Ovary (tissue), 9 donors: Measurements from ENCODE around the gene TTC7B. TPM values are rescaled to one million over a fixed set of nuclear protein-coding genes. Genes with fewer than 3 reads are reported as not detected.

Experiments used
- DNase-seq, 5 donors: peaks; one replicate each; pipeline ENCODE4 v3.0.0-alpha.2; 2019 to 2020
- H3K27ac ChIP-seq, 2 donors: fragments of 200-600 bp; one replicate each; pipeline versions ENCODE4 v1.5.1 to v1.8.0; 2019 to 2022
- H3K27me3 ChIP-seq: fragments of 200-600 bp; one replicate; pipeline ENCODE4 v1.8.0; 2022
- H3K36me3 ChIP-seq: fragments of 200-600 bp; sonication (generic); one replicate; pipeline ENCODE4 v1.5.1; 2019
- H3K4me1 ChIP-seq: one replicate; pipeline ENCODE4 v1.8.1; 2013; ENCODE audit warnings: mild to moderate bottlenecking, moderate library complexity; ENCODE audit not compliant: insufficient read depth
- H3K4me3 ChIP-seq: fragments of 200-600 bp; sonication (generic); one replicate; pipeline ENCODE4 v1.5.1; 2017
- H3K9me3 ChIP-seq, 2 donors: fragments of 200-600 bp in 1 of 2; sonication (generic) in 1 of 2; one replicate each; pipeline versions ENCODE4 v1.5.1 to v1.8.1; 2013 to 2019; ENCODE audit warnings: mild to moderate bottlenecking in 1 of 2, moderate library complexity in 1 of 2
- EP300 ChIP-seq: sonication (generic); formaldehyde crosslinking; IDR thresholded peaks from one replicate; pipeline ENCODE4 v1.6.1; 2017; ENCODE audit warnings: antibody characterized with exemption
- POLR2A ChIP-seq: fragments of 450-650 bp; IDR thresholded peaks from one replicate; pipeline ENCODE4 v1.6.1; 2017; ENCODE audit warnings: antibody characterized with exemption, mild to moderate bottlenecking, moderate library complexity
- WGBS, 3 donors: extraction: QIAGEN DNeasy Blood & Tissue Kit in 1 of 3; methylation state at CpG; one replicate each; pipeline versions ENCODE4 v1.1.5 to v1.1.7; 2013 to 2017; 5-methylcytosine and 5-hydroxymethylcytosine counted together
- intact Hi-C, 4 donors: fragments of 100-400 bp; cut with DNase I; formaldehyde crosslinking; loops; one replicate each; pipeline versions ENCODE4 v1.11.0 to v1.15.1; 2022 to 2023
- polyA plus RNA-seq, 2 donors: library from polyadenylated mRNA; stranded (reverse); fragments of 200-250 nt in 1 of 2; fragments of 350-450 nt in 1 of 2; fragmentation: Illumina TruSeq in 1 of 2; extraction: RNeasy Lipid Tissue Mini Kit (QIAGEN cat#74804) in 1 of 2; gene quantifications; one replicate each; pipeline ENCODE4 v1.2.3, GENCODE V29; 2013 to 2014
- total RNA-seq, 7 donors: library from RNA; depleted of rRNA in 2 of 7; stranded (reverse); fragments of >200 nt in 2 of 7; fragmentation: NEBNext Ultra II Directional in 3 of 7; extraction: Animal tissue kit (Norgen Biotek cat#: 25700) in 3 of 7; gene quantifications; one replicate each; pipeline versions ENCODE4 v1.1.0 to v1.2.4, GENCODE V29; 2016 to 2023
- TF ChIP-seq, protein P1 (sequence below), 3 donors: fragments of 450-650 bp in 2 of 3; fragments of 200-600 bp in 1 of 3; IDR thresholded peaks; one replicate each; pipeline versions ENCODE4 v1.5.1 to v1.8.0; 2016 to 2022; ENCODE audit warnings: antibody characterized with exemption in 3 of 3, mild to moderate bottlenecking in 1 of 3
- donor health status: DM: no; HTN: no; CAD: no; lungs with moderate emphysema.
- donor health status: DM: no; HTN: no; CAD: no.
- donor health status: Bipolar disorder and iron deficiency.
- donor health status: DM: yes; HTN: yes; CAD: no.
- donor health status: DM: no; HTN: no; CAD: no.
- donor health status: DM: yes; HTN: yes; CAD: no.

Gene TTC7B
- total and polyA plus RNA-seq, 9 donors, result 18.2 to 39.5 (median 34.2) TPM

DNA sequence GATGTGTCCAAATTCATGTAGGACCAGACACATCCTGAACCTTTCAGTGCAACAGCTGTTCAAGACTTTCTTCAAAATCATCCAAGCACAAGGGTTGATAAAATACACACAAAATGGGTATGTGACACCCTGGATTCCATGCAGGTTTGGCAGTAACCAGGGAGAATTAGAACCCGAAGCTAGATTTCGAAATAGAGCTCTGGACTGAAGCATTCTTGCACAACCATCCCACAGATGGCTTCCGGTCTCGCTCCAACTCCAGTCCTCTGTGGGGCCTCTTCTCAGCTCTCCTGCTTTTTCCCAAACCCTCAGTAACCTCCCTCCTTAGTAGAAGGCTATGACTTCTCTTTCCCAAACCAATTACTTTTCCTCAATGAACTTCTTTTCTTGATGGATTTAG lies 171.3 kb downstream of the TTC7B start:
- no peak overlapping the region for H3K27ac ChIP-seq

DNA sequence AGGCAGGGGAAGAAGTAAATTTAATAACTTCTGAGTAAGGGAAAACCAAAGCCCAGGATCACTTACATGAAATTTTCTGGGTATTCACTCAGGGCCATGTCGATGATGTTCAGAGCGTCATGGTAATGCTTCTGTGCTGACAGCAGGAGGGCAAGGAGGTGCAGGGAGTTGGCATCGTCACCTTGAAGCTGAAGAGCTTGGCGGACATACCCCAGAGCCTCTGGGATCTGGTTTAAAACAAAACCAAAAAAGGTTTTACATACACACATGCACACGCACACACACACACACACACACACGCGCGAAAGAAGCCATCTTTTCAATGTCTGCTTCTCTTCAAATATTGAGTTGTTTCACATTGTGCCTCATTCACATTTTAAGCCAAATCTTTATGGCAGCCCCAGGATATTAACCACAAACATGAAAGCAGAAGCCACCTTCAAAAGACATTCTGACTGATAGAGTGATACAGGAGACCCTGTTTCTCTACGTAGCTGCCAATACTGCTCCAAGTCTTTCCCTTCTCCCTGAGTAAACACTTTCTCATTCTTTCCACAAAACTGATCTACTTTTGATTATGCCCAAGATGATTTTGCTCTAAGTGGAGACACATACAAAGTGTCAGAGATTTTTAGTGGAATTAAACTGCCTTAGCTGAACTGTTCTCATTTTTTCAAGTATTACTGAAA lies 172.1 kb downstream of the TTC7B start:
- H3K27me3 ChIP-seq, result no peaks in the 10 kb centered on the region
- no peak for TF ChIP-seq POLR2A
- no peak for TF ChIP-seq EP300
- TF ChIP-seq, protein P1, sequence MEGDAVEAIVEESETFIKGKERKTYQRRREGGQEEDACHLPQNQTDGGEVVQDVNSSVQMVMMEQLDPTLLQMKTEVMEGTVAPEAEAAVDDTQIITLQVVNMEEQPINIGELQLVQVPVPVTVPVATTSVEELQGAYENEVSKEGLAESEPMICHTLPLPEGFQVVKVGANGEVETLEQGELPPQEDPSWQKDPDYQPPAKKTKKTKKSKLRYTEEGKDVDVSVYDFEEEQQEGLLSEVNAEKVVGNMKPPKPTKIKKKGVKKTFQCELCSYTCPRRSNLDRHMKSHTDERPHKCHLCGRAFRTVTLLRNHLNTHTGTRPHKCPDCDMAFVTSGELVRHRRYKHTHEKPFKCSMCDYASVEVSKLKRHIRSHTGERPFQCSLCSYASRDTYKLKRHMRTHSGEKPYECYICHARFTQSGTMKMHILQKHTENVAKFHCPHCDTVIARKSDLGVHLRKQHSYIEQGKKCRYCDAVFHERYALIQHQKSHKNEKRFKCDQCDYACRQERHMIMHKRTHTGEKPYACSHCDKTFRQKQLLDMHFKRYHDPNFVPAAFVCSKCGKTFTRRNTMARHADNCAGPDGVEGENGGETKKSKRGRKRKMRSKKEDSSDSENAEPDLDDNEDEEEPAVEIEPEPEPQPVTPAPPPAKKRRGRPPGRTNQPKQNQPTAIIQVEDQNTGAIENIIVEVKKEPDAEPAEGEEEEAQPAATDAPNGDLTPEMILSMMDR (IDR thresholded peaks at IDR 0.05), result no peak
- no peaks in the 10 kb centered on the region for H3K36me3 ChIP-seq
- no peaks in the 10 kb centered on the region for H3K9me3 ChIP-seq
- WGBS, 3 donors, result 83 to 84% (median 83%) methylated on average over 9 of the region's 9 CpGs
- H3K4me3 ChIP-seq, result no peak overlapping the region
- peaks cover 6% of the 10 kb centered on the region for H3K4me1 ChIP-seq
- intact Hi-C loops, result no loop called here
- no peak for DNase-seq
- no peak overlapping the region for H3K27ac ChIP-seq

More for the DNA sequence above, 171.3 kb downstream of the TTC7B start:
- H3K27me3 ChIP-seq, result no peaks in the 10 kb centered on the region
- TF ChIP-seq, protein P1 (IDR thresholded peaks at IDR 0.05), result no peak
- TF ChIP-seq POLR2A (no peak), EP300 (no peak)
- no peak for DNase-seq
- intact Hi-C loops, result no loop called here
- no peaks in the 10 kb centered on the region for H3K9me3 ChIP-seq
- no peaks in the 10 kb centered on the region for H3K36me3 ChIP-seq
- H3K4me1 ChIP-seq, result peaks cover 6% of the 10 kb centered on the region
- no peak overlapping the region for H3K4me3 ChIP-seq
- 77 to 93% (median 93%) methylated on average over 4 of the region's 4 CpGs for WGBS, 3 donors

DNA sequence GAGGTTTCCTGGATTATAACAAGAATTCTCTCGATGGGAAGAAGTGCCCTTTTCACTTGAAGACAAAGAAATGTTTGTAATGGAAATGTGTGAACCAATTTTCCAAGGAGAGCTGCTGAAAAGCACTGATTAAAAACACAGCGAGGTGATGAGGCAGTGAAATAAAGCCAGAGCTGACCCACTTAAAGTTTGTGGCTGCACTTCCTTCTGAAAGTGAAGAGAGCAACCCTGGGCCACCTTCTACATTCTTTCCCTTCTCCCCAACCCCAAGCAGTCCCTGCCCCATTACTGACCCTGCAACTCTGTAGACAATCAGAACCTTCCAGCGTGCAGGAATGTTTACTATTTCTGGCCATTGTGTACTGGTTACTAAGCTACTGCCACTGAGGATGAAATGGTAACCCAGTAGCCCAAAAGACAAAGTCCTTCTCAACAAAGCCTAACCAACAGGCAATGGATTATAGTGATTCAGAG lies 173.9 kb downstream of the TTC7B start:
- Histone ChIP-seq H3K9me3 (no peaks in the 10 kb centered on the region), H3K36me3 (no peaks in the 10 kb centered on the region), H3K27ac (no peak overlapping the region), H3K4me3 (no peak overlapping the region), H3K4me1 (peaks cover 2% of the 10 kb centered on the region), H3K27me3 (no peaks in the 10 kb centered on the region)
- 31 to 36% (median 31%) methylated on average over 3 of the region's 3 CpGs for WGBS, 3 donors
- TF ChIP-seq EP300 (no peak), POLR2A (no peak)
- TF ChIP-seq, protein P1 (IDR thresholded peaks at IDR 0.05), result no peak
- DNase-seq, result no peak
- intact Hi-C loops, result no loop called here

DNA sequence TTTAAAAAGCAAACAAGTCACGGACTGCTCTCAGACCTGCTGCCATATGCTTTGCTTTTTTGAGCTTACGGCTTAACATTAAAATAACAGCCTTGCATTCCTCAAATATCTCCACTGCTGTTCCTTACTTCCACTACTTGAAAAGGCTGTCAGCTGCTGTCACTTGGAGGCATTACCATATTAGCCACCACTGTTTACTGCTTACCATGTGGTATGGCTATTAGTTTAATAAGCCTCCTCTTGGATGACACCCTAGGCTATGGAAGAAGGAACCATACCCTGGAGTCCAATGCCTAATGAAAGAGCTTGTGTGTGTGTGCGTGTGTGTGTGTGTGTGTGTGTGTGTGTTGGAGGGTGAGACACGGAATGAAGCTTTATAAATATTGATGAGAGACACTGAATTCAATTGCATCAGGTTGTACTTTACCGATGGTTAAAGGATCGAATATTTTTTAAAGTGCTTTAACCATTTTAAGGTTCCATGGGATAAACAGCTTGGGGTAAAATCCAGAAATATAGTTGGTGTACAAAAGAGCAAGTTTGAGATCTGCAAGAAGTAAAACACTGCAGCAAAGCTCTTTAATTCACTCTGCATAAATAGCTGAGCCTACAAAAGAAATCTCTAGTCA lies 174.5 kb downstream of the TTC7B start:
- intact Hi-C loops, result no loop called here
- no peak overlapping the region for H3K4me3 ChIP-seq
- H3K36me3 ChIP-seq, result no peaks in the 10 kb centered on the region
- no peak overlapping the region for H3K27ac ChIP-seq
- no peak for DNase-seq
- no peaks in the 10 kb centered on the region for H3K27me3 ChIP-seq
- TF ChIP-seq POLR2A (no peak), EP300 (no peak)
- TF ChIP-seq, protein P1 (IDR thresholded peaks at IDR 0.05), result no peak
- H3K4me1 ChIP-seq, result peaks cover 2% of the 10 kb centered on the region
- 63 to 85% (median 73%) methylated on average over 6 of the region's 6 CpGs for WGBS, 3 donors
- H3K9me3 ChIP-seq, result no peaks in the 10 kb centered on the region
